ENCODE measurements around the gene TULP4.
"Not testable (repeated sequence)": the region's sequence is repeated elsewhere in the genome, so short reads cannot be mapped to it uniquely, and the experiment has no call there.

Gene TULP4

DNA sequence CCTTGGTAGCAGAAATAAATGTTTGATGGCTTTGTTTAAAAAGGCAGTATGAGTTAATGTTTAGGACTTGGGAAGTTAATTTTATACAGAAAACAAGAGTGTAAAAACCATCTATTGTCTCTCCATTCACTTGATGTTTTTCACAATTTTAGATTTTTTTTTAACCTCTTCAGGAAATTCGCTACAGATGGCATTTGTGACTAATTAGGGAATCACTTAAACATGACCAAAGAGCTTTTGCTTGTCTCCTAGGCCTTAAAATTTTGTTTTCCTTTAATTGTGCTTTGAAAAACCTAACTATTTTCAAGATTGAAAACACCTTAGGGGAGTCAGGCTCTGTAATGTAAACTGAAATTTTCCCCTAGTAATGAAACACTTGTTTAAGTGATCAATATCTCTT lies 17.3 kb downstream of the TULP4 start:
- Histone ChIP-seq H3K4me1 (ENCODE audit: control insufficient read depth in 1 of 2, insufficient read depth in 2 of 2, low read length in 2 of 2) (peaks cover 0 to 5% of the 10 kb centered on the region in 2 donors), H3K27ac (ENCODE audit: low read length) (no peak overlapping the region), H3K4me3 (ENCODE audit: low read depth in 1 of 2, low read length in 2 of 2) (no peak overlapping the region), H3K27me3 (ENCODE audit: low read depth, low read length) (no peaks in the 10 kb centered on the region), H3K36me3 (ENCODE audit: control insufficient read depth in 1 of 2, insufficient read depth in 2 of 2, low read length in 2 of 2) (no peaks in the 10 kb centered on the region), H3K9me3 (ENCODE audit: control insufficient read depth in 1 of 2, low read length in 2 of 2) (peaks cover 0 to 8% of the 10 kb centered on the region in 2 donors)

GRCh38 chr6:158330016-158330415 lies 17.8 kb downstream of the TULP4 start:
- Histone ChIP-seq H3K27me3 (ENCODE audit: low read depth, low read length) (no peaks in the 10 kb centered on the region), H3K9me3 (ENCODE audit: control insufficient read depth in 1 of 2, low read length in 2 of 2) (peaks cover 0 to 8% of the 10 kb centered on the region in 2 donors), H3K36me3 (ENCODE audit: control insufficient read depth in 1 of 2, insufficient read depth in 2 of 2, low read length in 2 of 2) (no peaks in the 10 kb centered on the region), H3K27ac (ENCODE audit: low read length) (no peak overlapping the region), H3K4me3 (ENCODE audit: low read depth in 1 of 2, low read length in 2 of 2) (no peak overlapping the region), H3K4me1 (ENCODE audit: control insufficient read depth in 1 of 2, insufficient read depth in 2 of 2, low read length in 2 of 2) (peaks cover 0 to 5% of the 10 kb centered on the region in 2 donors)

DNA sequence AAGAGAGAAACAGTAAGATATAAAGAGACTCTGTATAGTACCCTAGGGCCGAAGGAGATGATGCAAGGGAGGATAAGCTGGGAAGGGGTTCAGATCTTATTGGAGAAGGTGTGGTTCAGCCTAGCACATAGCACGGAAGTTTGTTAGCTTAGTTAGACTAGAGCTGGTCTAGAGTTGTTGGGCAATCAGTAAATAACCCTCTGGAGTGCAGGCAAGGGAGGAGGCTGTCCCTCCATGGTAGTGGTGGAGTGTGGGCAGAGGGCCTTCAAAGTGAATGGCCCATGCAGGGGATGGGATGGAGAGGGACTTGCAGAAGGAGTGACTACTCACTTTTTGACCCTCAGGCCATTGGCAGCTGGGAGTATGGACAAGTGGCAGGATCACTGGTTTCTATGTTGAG lies 20.0 kb downstream of the TULP4 start:
- Histone ChIP-seq H3K27me3 (ENCODE audit: low read depth, low read length) (no peaks in the 10 kb centered on the region), H3K27ac (ENCODE audit: low read length) (no peak overlapping the region), H3K4me1 (ENCODE audit: control insufficient read depth in 1 of 2, insufficient read depth in 2 of 2, low read length in 2 of 2) (peaks cover 4 to 5% of the 10 kb centered on the region in 2 donors), H3K9me3 (ENCODE audit: control insufficient read depth in 1 of 2, low read length in 2 of 2) (peaks cover 0 to 8% of the 10 kb centered on the region in 2 donors), H3K4me3 (ENCODE audit: low read depth in 1 of 2, low read length in 2 of 2) (no peak overlapping the region), H3K36me3 (ENCODE audit: control insufficient read depth in 1 of 2, insufficient read depth in 2 of 2, low read length in 2 of 2) (no peaks in the 10 kb centered on the region)

DNA sequence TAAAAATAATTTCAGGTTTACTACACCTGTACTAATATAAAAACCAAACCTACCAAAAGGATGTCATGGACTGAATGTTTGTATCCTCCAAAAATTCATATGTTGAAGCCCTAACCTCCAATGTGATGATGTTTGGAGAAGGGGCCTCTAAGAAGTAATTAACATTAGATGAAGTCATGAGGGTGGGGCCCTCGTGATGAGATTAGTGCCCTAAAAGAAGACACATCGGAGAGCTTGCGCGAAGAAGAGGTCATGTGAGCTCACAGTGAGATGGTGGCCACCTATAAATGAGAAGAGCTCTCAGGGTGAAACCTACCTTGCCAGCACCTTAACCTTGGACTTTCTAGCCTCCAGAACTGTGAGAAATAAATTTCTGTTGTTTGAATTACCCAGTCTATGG lies 20.8 kb downstream of the TULP4 start:
- Histone ChIP-seq H3K27ac (ENCODE audit: low read length) (no peak overlapping the region), H3K9me3 (ENCODE audit: control insufficient read depth in 1 of 2, low read length in 2 of 2) (peaks cover 0 to 8% of the 10 kb centered on the region in 2 donors)

GRCh38 chr6:158334534-158334933 lies 22.3 kb downstream of the TULP4 start:
- Histone ChIP-seq H3K27me3 (ENCODE audit: low read depth, low read length) (no peaks in the 10 kb centered on the region), H3K4me1 (ENCODE audit: control insufficient read depth in 1 of 2, insufficient read depth in 2 of 2, low read length in 2 of 2) (peaks cover 0 to 4% of the 10 kb centered on the region in 2 donors), H3K36me3 (ENCODE audit: control insufficient read depth in 1 of 2, insufficient read depth in 2 of 2, low read length in 2 of 2) (no peaks in the 10 kb centered on the region), H3K27ac (ENCODE audit: low read length) (no peak overlapping the region), H3K9me3 (ENCODE audit: control insufficient read depth in 1 of 2, low read length in 2 of 2) (peaks cover 0 to 8% of the 10 kb centered on the region in 2 donors), H3K4me3 (ENCODE audit: low read depth in 1 of 2, low read length in 2 of 2) (no peak overlapping the region)

More for the DNA sequence above, 20.8 kb downstream of the TULP4 start:
- H3K36me3 ChIP-seq (ENCODE audit: control insufficient read depth in 1 of 2, insufficient read depth in 2 of 2, low read length in 2 of 2) = no peaks in the 10 kb centered on the region
- H3K4me3 ChIP-seq (ENCODE audit: low read depth in 1 of 2, low read length in 2 of 2) = no peak overlapping the region
- peaks cover 4 to 5% of the 10 kb centered on the region in 2 donors for H3K4me1 ChIP-seq (ENCODE audit: control insufficient read depth in 1 of 2, insufficient read depth in 2 of 2, low read length in 2 of 2)
- H3K27me3 ChIP-seq (ENCODE audit: low read depth, low read length) = no peaks in the 10 kb centered on the region

- Histone ChIP-seq H3K4me3 (ENCODE audit: low read depth in 1 of 2, low read length in 2 of 2) (no peak overlapping the region), H3K9me3 (ENCODE audit: control insufficient read depth in 1 of 2, low read length in 2 of 2) (peaks cover 0 to 8% of the 10 kb centered on the region in 2 donors), H3K4me1 (ENCODE audit: control insufficient read depth in 1 of 2, insufficient read depth in 2 of 2, low read length in 2 of 2) (peaks cover 0 to 4% of the 10 kb centered on the region in 2 donors), H3K27me3 (ENCODE audit: low read depth, low read length) (no peaks in the 10 kb centered on the region), H3K27ac (ENCODE audit: low read length) (no peak overlapping the region), H3K36me3 (ENCODE audit: control insufficient read depth in 1 of 2, insufficient read depth in 2 of 2, low read length in 2 of 2) (no peaks in the 10 kb centered on the region)
These were observed 25.1 kb downstream of the TULP4 start for GRCh38 chr6:158337332-158337731.

GRCh38 chr6:158338311-158339112 lies 26.2 kb downstream of the TULP4 start:
- Histone ChIP-seq H3K4me1 (ENCODE audit: control insufficient read depth in 1 of 2, insufficient read depth in 2 of 2, low read length in 2 of 2) (peaks cover 0 to 4% of the 10 kb centered on the region in 2 donors), H3K27ac (ENCODE audit: low read length) (no peak overlapping the region), H3K36me3 (ENCODE audit: control insufficient read depth in 1 of 2, insufficient read depth in 2 of 2, low read length in 2 of 2) (no peaks in the 10 kb centered on the region), H3K9me3 (ENCODE audit: control insufficient read depth in 1 of 2, low read length in 2 of 2) (no peaks in the 10 kb centered on the region), H3K4me3 (ENCODE audit: low read depth in 1 of 2, low read length in 2 of 2) (no peak overlapping the region), H3K27me3 (ENCODE audit: low read depth, low read length) (no peaks in the 10 kb centered on the region)

- H3K27ac ChIP-seq (ENCODE audit: low read length) = not testable (repeated sequence)
These were observed 26.9 kb downstream of the TULP4 start for GRCh38 chr6:158339197-158339596.

DNA sequence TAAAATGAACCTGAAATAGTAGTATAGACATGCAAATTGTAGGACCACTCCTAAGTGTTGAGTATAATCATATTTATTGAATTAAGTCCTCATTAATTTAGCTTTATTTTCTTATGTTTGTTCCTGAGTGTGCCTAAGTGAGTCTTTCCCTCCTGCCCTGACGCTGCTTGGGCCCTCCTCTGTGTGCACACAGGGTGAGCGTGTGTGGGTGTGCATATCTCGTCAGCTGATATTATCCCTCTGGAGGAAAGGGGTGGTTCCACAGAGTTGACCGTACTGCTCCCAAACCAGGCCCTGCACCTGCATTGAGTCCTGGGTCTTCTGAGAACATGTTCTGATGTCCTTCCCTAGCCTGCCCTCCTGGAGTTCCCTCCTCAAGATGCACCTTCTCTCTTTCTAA lies 28.0 kb downstream of the TULP4 start:
- Histone ChIP-seq H3K9me3 (ENCODE audit: control insufficient read depth in 1 of 2, low read length in 2 of 2) (no peaks in the 10 kb centered on the region), H3K4me1 (ENCODE audit: control insufficient read depth in 1 of 2, insufficient read depth in 2 of 2, low read length in 2 of 2) (peaks cover 0 to 4% of the 10 kb centered on the region in 2 donors), H3K27me3 (ENCODE audit: low read depth, low read length) (no peaks in the 10 kb centered on the region), H3K36me3 (ENCODE audit: control insufficient read depth in 1 of 2, insufficient read depth in 2 of 2, low read length in 2 of 2) (no peaks in the 10 kb centered on the region), H3K4me3 (ENCODE audit: low read depth in 1 of 2, low read length in 2 of 2) (no peak overlapping the region), H3K27ac (ENCODE audit: low read length) (no peak overlapping the region)

More at GRCh38 chr6:158339197-158339596, 26.9 kb downstream of the TULP4 start:
- H3K9me3 ChIP-seq (ENCODE audit: control insufficient read depth in 1 of 2, low read length in 2 of 2); H3K4me1 ChIP-seq (ENCODE audit: control insufficient read depth in 1 of 2, insufficient read depth in 2 of 2, low read length in 2 of 2); H3K27me3 ChIP-seq (ENCODE audit: low read depth, low read length); H3K36me3 ChIP-seq (ENCODE audit: control insufficient read depth in 1 of 2, insufficient read depth in 2 of 2, low read length in 2 of 2); H3K4me3 ChIP-seq (ENCODE audit: low read depth in 1 of 2, low read length in 2 of 2): not testable (repeated sequence)

GRCh38 chr6:158344534-158344933 lies 32.3 kb downstream of the TULP4 start:
- H3K27ac ChIP-seq (ENCODE audit: low read length) = no peak overlapping the region
- no peak overlapping the region for H3K4me3 ChIP-seq (ENCODE audit: low read depth in 1 of 2, low read length in 2 of 2)
- H3K27me3 ChIP-seq (ENCODE audit: low read depth, low read length) = no peaks in the 10 kb centered on the region
- H3K36me3 ChIP-seq (ENCODE audit: control insufficient read depth in 1 of 2, insufficient read depth in 2 of 2, low read length in 2 of 2) = no peaks in the 10 kb centered on the region
- no peaks in the 10 kb centered on the region for H3K9me3 ChIP-seq (ENCODE audit: control insufficient read depth in 1 of 2, low read length in 2 of 2)
- no peaks in the 10 kb centered on the region for H3K4me1 ChIP-seq (ENCODE audit: control insufficient read depth in 1 of 2, insufficient read depth in 2 of 2, low read length in 2 of 2)

GRCh38 chr6:158345444-158345843 lies 33.2 kb downstream of the TULP4 start:
- H3K27me3 ChIP-seq (ENCODE audit: low read depth, low read length); H3K27ac ChIP-seq (ENCODE audit: low read length); H3K36me3 ChIP-seq (ENCODE audit: control insufficient read depth in 1 of 2, insufficient read depth in 2 of 2, low read length in 2 of 2); H3K4me3 ChIP-seq (ENCODE audit: low read depth in 1 of 2, low read length in 2 of 2); H3K9me3 ChIP-seq (ENCODE audit: control insufficient read depth in 1 of 2, low read length in 2 of 2); H3K4me1 ChIP-seq (ENCODE audit: control insufficient read depth in 1 of 2, insufficient read depth in 2 of 2, low read length in 2 of 2): not testable (repeated sequence)

GRCh38 chr6:158347335-158347734 lies 35.1 kb downstream of the TULP4 start:
- Histone ChIP-seq H3K36me3 (ENCODE audit: control insufficient read depth in 1 of 2, insufficient read depth in 2 of 2, low read length in 2 of 2) (no peaks in the 10 kb centered on the region), H3K4me1 (ENCODE audit: control insufficient read depth in 1 of 2, insufficient read depth in 2 of 2, low read length in 2 of 2) (no peaks in the 10 kb centered on the region), H3K27ac (ENCODE audit: low read length) (no peak overlapping the region), H3K27me3 (ENCODE audit: low read depth, low read length) (no peaks in the 10 kb centered on the region), H3K9me3 (ENCODE audit: control insufficient read depth in 1 of 2, low read length in 2 of 2) (no peaks in the 10 kb centered on the region), H3K4me3 (ENCODE audit: low read depth in 1 of 2, low read length in 2 of 2) (no peak overlapping the region)

All from muscle layer of duodenum (tissue), 2 donors.